SH-SY5Y (cell line): ENCODE data around the gene COPZ1.

Experiments
- GATA2 ChIP-seq: IDR thresholded peaks from 2 replicates; pipeline ENCODE4 v1.6.1; 2011; ENCODE audit warnings: mild to moderate bottlenecking, low read depth, low read length
- GATA3 ChIP-seq: IDR thresholded peaks from 2 replicates; pipeline ENCODE4 v1.6.1; 2011; ENCODE audit warnings: low read depth, mild to moderate bottlenecking, low read length, moderate library complexity

- TF ChIP-seq GATA3 (no peak), GATA2 (no peak)
These were observed 26.0 kb upstream of the COPZ1 start for GRCh38 chr12:54298904-54299303.
